GM13976 (cell line): ENCODE measurements around the gene GOLT1B.

Experiments
- DNase-seq: peaks from one replicate; pipeline ENCODE4 v3.0.0; 2012; ENCODE audit warnings: low spot score
- in situ Hi-C: fragments of 300-500 bp; cut with MboI; formaldehyde crosslinking; loops from one replicate; pipeline ENCODE4 v1.12.0; 2022; ENCODE audit warnings: low sequenced_read_pairs, mixed read lengths, inconsistent platforms; ENCODE audit not compliant: unreplicated experiment
- TF ChIP-seq, protein P1 (sequence below): IDR thresholded peaks from 2 replicates; pipeline ENCODE4 v1.5.1; 2012; ENCODE audit warnings: borderline replicate concordance, mild to moderate bottlenecking; ENCODE audit not compliant: insufficient read depth; ENCODE audit errors: extremely low read depth, missing control alignments, control extremely low read depth

GOLT1B gene

DNA sequence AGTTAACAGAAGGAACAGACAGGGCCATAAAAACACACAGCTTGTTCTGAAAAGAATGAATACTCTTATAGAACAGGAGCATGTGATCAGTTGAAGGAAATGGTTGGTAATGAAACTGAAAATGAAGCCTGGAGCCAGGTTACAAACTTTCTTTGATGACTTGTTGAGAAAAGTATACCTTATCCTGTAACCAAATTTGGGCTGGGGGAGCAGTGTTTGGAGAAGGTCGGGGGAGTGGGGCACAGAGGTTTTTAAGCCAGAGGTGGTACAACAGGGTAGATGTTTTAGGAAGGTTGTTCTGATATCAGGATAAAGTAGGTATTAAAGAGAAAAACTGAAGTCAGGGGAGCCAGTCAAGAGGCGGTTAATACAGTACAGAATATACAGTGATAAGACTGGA is 8.2 kb downstream of the GOLT1B start:
- peak; percentile 46 for DNase-seq
- TF ChIP-seq, protein P1, sequence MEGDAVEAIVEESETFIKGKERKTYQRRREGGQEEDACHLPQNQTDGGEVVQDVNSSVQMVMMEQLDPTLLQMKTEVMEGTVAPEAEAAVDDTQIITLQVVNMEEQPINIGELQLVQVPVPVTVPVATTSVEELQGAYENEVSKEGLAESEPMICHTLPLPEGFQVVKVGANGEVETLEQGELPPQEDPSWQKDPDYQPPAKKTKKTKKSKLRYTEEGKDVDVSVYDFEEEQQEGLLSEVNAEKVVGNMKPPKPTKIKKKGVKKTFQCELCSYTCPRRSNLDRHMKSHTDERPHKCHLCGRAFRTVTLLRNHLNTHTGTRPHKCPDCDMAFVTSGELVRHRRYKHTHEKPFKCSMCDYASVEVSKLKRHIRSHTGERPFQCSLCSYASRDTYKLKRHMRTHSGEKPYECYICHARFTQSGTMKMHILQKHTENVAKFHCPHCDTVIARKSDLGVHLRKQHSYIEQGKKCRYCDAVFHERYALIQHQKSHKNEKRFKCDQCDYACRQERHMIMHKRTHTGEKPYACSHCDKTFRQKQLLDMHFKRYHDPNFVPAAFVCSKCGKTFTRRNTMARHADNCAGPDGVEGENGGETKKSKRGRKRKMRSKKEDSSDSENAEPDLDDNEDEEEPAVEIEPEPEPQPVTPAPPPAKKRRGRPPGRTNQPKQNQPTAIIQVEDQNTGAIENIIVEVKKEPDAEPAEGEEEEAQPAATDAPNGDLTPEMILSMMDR, result no peak
- in situ Hi-C loops, result no loop called here

GRCh38 chr12:21516281-21516680 is 14.7 kb downstream of the GOLT1B start:
- DNase-seq, result no peak
- TF ChIP-seq, protein P1, result no peak

DNA sequence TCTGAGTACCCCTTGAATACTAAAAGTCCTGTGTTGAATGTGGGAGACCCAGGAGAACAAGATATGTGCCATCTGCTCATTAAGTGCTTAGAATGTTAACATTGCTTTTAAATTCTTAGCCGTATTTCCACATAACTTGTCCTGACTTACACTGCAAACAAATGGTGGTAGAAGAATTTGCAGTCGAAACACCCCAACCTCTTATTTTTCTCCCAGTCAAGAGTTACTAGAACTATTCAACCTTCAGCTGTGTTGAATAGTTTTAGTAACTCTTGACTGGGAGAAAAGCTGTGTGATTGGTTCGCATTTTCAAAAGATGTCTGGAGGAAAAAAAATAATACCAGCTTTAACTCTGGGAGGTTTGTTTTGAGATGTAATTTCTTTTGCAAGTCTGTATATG is 16.9 kb downstream of the GOLT1B start:
- in situ Hi-C loops, result no loop called here
- TF ChIP-seq, protein P1, result no peak
- no peak for DNase-seq

More at GRCh38 chr12:21516281-21516680, 14.7 kb downstream of the GOLT1B start:
- in situ Hi-C loops, result no loop called here

DNA sequence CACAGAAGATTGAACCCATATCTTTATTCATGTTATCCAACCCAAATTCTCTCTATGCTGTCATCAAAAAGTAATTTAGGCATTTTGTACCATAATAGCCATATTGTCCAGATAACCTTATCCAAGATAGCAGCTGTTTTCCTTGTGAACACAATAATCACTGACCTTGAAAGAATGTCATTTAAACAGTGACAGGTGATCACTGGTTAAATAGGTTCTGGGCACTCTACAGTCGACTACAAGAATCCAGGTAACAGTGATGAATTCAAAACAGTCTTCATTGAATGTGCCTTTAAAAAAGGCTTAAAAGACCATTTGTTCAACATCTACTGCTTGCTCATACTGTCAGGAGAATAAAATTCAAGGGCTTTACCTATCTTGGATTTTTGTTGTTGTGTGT is 20.0 kb downstream of the GOLT1B start:
- in situ Hi-C loops, result no loop called here
- TF ChIP-seq, protein P1, result no peak
- no peak for DNase-seq

DNA sequence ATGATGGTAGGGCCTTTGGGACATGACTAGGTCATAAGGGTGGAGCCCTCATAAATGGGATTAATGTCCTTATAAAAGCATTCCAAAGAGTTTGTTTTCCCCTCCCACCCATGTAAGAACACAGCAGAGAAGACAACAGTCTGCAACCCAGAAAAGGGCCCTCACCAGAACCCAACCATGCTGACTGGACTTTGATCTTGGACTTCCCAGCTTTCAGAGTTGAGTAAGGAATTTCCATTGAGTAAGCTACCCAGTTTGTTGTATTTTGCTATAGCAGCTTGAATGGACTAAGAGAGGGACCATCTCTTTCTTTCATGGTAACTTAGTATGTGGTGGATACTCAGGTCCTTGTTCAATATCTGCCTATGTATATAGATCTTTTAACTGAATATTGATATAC is 21.6 kb downstream of the GOLT1B start:
- no peak for DNase-seq
- in situ Hi-C loops, result no loop called here
- TF ChIP-seq, protein P1, result no peak

DNA sequence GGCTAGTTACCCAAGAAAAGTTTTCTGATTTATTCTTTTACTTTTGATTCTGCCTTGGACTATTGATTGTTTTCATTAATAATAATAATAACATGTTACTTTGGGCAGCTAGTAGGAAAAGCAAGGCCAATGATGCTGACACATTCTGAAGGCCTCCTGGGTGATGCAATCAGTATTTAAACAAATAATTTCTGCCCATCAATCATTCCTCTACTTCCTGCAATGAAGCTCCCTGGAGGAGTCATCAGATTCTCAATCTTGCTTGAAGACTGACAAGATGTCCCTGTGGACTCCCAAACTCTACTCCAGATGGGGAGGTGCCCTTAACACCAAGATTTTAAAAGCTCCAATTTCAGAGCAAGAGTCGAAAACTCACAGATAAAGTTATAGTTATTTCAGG is 24.5 kb downstream of the GOLT1B start, which contains the start of gene SPX:
TSS of gene SPX (plus strand) at position 244 of the 400 bp plus-strand sequence. CDS start 177 bp downstream, outside the sequence.
- TF ChIP-seq, protein P1, result no peak
- DNase-seq, result no peak
- in situ Hi-C loops, result no loop called here
